Astrocyte (in vitro differentiated cells and primary cell): ENCODE results near the gene GAB1. TPM values are rescaled to one million over a fixed set of nuclear protein-coding genes. Genes with fewer than 3 reads are reported as not detected.

ENCODE experiments used
- DNase-seq: peaks from one replicate; pipeline ENCODE4 v3.0.0-alpha.2; 2010; ENCODE audit warnings: low read depth
- FAIRE-seq: peaks from 2 replicates; lab custom pipeline; 2011; peaks lifted over from hg19 to GRCh38; lab: Jason Lieb, UNC
- H2AFZ ChIP-seq: 2 replicates; pipeline ENCODE4 v1.6.0; 2012; ENCODE audit warnings: low read depth, low read length, inconsistent platforms
- H3K27ac ChIP-seq: 2 replicates; pipeline ENCODE4 v1.5.1; 2011; ENCODE audit warnings: low read depth, low read length, inconsistent platforms
- H3K27me3 ChIP-seq: 2 replicates; pipeline ENCODE4 v1.6.0; 2011; ENCODE audit warnings: low read length, inconsistent platforms; ENCODE audit not compliant: insufficient read depth
- H3K36me3 ChIP-seq: 2 replicates; pipeline ENCODE4 v1.5.1; 2011; ENCODE audit warnings: low read length, inconsistent platforms; ENCODE audit not compliant: insufficient read depth
- H3K4me1 ChIP-seq: 2 replicates; pipeline ENCODE4 v1.5.1; 2011; ENCODE audit warnings: low read length, inconsistent platforms; ENCODE audit not compliant: insufficient read depth
- H3K4me2 ChIP-seq: 2 replicates; pipeline ENCODE4 v1.6.0; 2012; ENCODE audit warnings: low read length, inconsistent platforms
- H3K4me3 ChIP-seq: 2 replicates; pipeline ENCODE4 v1.5.1; 2011; ENCODE audit warnings: low read depth, mild to moderate bottlenecking, low read length, inconsistent platforms; ENCODE audit not compliant: insufficient read depth
- H3K79me2 ChIP-seq: 2 replicates; pipeline ENCODE4 v1.6.0; 2012; ENCODE audit warnings: mild to moderate bottlenecking, low read length, inconsistent platforms; ENCODE audit not compliant: insufficient read depth
- H3K9ac ChIP-seq: 2 replicates; pipeline ENCODE4 v1.6.0; 2012; ENCODE audit warnings: mild to moderate bottlenecking, low read length, inconsistent platforms
- H3K9me3 ChIP-seq: 2 replicates; pipeline ENCODE4 v1.5.1; 2012; ENCODE audit warnings: low read depth, mild to moderate bottlenecking, low read length, inconsistent platforms; ENCODE audit not compliant: insufficient read depth
- H4K20me1 ChIP-seq: 2 replicates; pipeline ENCODE4 v1.6.0; 2012; ENCODE audit warnings: low read length, inconsistent platforms; ENCODE audit not compliant: insufficient read depth
- H3K27ac Mint-ChIP-seq: one replicate; pipeline ENCODE4 v1.8.0; 2021; ENCODE audit warnings: mild to moderate bottlenecking, mixed read lengths; ENCODE audit not compliant: unreplicated experiment
- H3K27me3 Mint-ChIP-seq: one replicate; pipeline ENCODE4 v1.8.0; 2021; ENCODE audit warnings: low read depth, mixed read lengths; ENCODE audit not compliant: unreplicated experiment
- H3K36me3 Mint-ChIP-seq: one replicate; pipeline ENCODE4 v1.8.0; 2021; ENCODE audit warnings: low read depth, mixed read lengths; ENCODE audit not compliant: unreplicated experiment
- H3K4me1 Mint-ChIP-seq: one replicate; pipeline ENCODE4 v1.8.0; 2021; ENCODE audit warnings: low read depth, mixed read lengths; ENCODE audit not compliant: unreplicated experiment
- H3K4me3 Mint-ChIP-seq: one replicate; pipeline ENCODE4 v1.8.0; 2021; ENCODE audit warnings: mild to moderate bottlenecking, moderate library complexity, mixed read lengths; ENCODE audit not compliant: unreplicated experiment
- H3K9me3 Mint-ChIP-seq: one replicate; pipeline ENCODE4 v1.8.0; 2021; ENCODE audit warnings: mild to moderate bottlenecking, mixed read lengths; ENCODE audit not compliant: unreplicated experiment
- CTCF ChIP-seq: IDR thresholded peaks from 2 replicates; pipeline ENCODE4 v1.5.1; 2011; ENCODE audit warnings: low read depth, mild to moderate bottlenecking, inconsistent platforms, low read length, moderate library complexity; ENCODE audit not compliant: insufficient read depth
- EZH2 ChIP-seq: IDR thresholded peaks from 2 replicates; pipeline ENCODE4 v1.6.1; 2012; ENCODE audit warnings: mild to moderate bottlenecking, low read length, inconsistent platforms; ENCODE audit not compliant: insufficient read depth
- total RNA-seq: library from RNA; stranded (reverse); gene quantifications from 2 replicates; pipeline ENCODE4 v1.2.1, GENCODE V29; 2021

The GAB1 gene
- total RNA-seq, 1 donor from 2014 or later = 12.4 TPM

GRCh38 chr4:143405075-143405730 is 68.5 kb downstream of the GAB1 start:
- H3K27me3 Mint-ChIP-seq = no peaks in the 10 kb centered on the region
- H3K27ac Mint-ChIP-seq = no peak overlapping the region
- Histone ChIP-seq H2AFZ (no peak overlapping the region), H3K9me3 (no peaks in the 10 kb centered on the region), H3K4me2 (no peak overlapping the region), H3K79me2 (peaks cover 2% of the 10 kb centered on the region), H3K36me3 (no peaks in the 10 kb centered on the region), H3K27ac (no peak overlapping the region), H3K27me3 (no peaks in the 10 kb centered on the region), H3K4me3 (no peak overlapping the region), H4K20me1 (no peaks in the 10 kb centered on the region), H3K9ac (no peak overlapping the region), H3K4me1 (no peaks in the 10 kb centered on the region)
- H3K9me3 Mint-ChIP-seq = no peaks in the 10 kb centered on the region
- no peaks in the 10 kb centered on the region for H3K36me3 Mint-ChIP-seq
- no peak for DNase-seq
- no peak for FAIRE-seq
- no peak for TF ChIP-seq CTCF
- TF ChIP-seq EZH2 = no peak
- no peak overlapping the region for H3K4me3 Mint-ChIP-seq
- peaks cover 14% of the 10 kb centered on the region for H3K4me1 Mint-ChIP-seq

- DNase-seq = peak; percentile 54
- Histone ChIP-seq H4K20me1 (no peaks in the 10 kb centered on the region), H3K4me3 (no peak overlapping the region), H3K27me3 (no peaks in the 10 kb centered on the region), H3K9ac (no peak overlapping the region), H3K9me3 (no peaks in the 10 kb centered on the region), H3K27ac (no peak overlapping the region), H3K79me2 (peaks cover 2% of the 10 kb centered on the region), H3K4me2 (no peak overlapping the region), H3K36me3 (no peaks in the 10 kb centered on the region), H3K4me1 (peaks cover 2% of the 10 kb centered on the region), H2AFZ (no peak overlapping the region)
- no peaks in the 10 kb centered on the region for H3K27me3 Mint-ChIP-seq
- H3K4me3 Mint-ChIP-seq = no peak overlapping the region
- peaks cover 15% of the 10 kb centered on the region for H3K4me1 Mint-ChIP-seq
- H3K36me3 Mint-ChIP-seq = no peaks in the 10 kb centered on the region
- no peaks in the 10 kb centered on the region for H3K9me3 Mint-ChIP-seq
- no peak for TF ChIP-seq EZH2
- TF ChIP-seq CTCF = no peak
- no peak for FAIRE-seq
- no peak overlapping the region for H3K27ac Mint-ChIP-seq
Measured at GRCh38 chr4:143406523-143406922, 69.8 kb downstream of the GAB1 start.

- Mint-ChIP-seq H3K4me3 (no peak overlapping the region), H3K9me3 (no peaks in the 10 kb centered on the region), H3K27me3 (no peaks in the 10 kb centered on the region), H3K27ac (no peak overlapping the region), H3K36me3 (no peaks in the 10 kb centered on the region), H3K4me1 (peaks cover 21% of the 10 kb centered on the region)
- no peak for FAIRE-seq
- no peak overlapping the region for H2AFZ ChIP-seq
- H3K79me2 ChIP-seq = peaks cover 2% of the 10 kb centered on the region
- H3K27me3 ChIP-seq = no peaks in the 10 kb centered on the region
- no peak overlapping the region for H3K4me2 ChIP-seq
- H3K4me1 ChIP-seq = peaks cover 8% of the 10 kb centered on the region
- H3K9me3 ChIP-seq = no peaks in the 10 kb centered on the region
- no peak overlapping the region for H3K4me3 ChIP-seq
- DNase-seq = no peak
- H4K20me1 ChIP-seq = no peaks in the 10 kb centered on the region
- no peak for TF ChIP-seq EZH2
- TF ChIP-seq CTCF = no peak
- no peak overlapping the region for H3K9ac ChIP-seq
- H3K36me3 ChIP-seq = no peaks in the 10 kb centered on the region
- H3K27ac ChIP-seq = no peak overlapping the region
Measured at GRCh38 chr4:143407474-143407873, 70.8 kb downstream of the GAB1 start.
